ENCODE results near the gene UBE2J2. TPM values are rescaled to one million over a fixed set of nuclear protein-coding genes. Genes with fewer than 3 reads are reported as not detected.

UBE2J2 gene
- total RNA-seq, 1 experiment from 2014 or later: 83.4 TPM

DNA sequence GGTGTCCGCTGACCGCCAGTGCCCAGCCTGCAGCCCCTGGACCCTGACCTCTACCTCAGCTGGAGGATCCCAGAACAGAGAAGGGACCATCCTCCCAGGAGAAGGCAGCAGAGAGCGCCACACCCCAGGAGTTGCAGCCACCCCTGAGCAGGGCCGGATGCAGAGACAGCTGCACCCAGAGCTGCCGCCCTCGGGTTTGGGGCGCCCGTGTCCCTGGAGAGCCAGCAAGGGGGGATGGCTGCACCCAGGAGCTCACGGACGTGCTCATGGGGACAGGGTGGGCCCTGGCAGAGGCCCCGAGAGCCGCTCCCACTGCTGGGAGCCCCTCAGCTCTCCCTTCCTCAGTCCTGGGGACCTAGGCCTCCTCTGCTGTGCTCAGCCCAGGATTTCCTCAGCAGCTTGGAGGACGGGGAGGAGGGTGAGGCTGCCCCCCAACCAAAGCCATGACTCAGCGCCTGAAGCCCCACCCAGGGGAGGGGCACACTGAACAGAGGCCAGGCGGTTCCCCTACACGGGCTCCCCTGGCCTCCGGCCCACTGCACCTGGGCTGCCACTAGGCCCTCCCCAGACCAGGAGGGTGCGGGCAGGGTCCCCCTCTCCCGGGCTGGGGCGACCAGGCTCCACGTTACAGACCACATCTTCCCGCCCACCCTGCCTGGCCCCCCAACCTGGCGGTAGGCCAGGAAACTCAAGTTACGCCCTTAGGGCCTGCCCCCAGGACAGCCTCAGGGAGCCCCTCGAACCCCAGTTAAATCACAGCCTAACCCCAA is 31.8 kb upstream of the UBE2J2 start:
- Histone ChIP-seq H3K4me1 (ENCODE audit: insufficient read depth, low read length) (peaks cover 5% of the 10 kb centered on the region; the same call in 1 of the 2 replicates), H3K79me1 (ENCODE audit: insufficient read depth, low read depth, low read length, poor library complexity, severe bottlenecking) (no peaks in the 10 kb centered on the region), H2BK15ac (ENCODE audit: low read depth, low read length) (no peak overlapping the region), H3K14ac (ENCODE audit: insufficient read depth, low read length) (no peak overlapping the region), H3K79me2 (ENCODE audit: insufficient read depth, low read length) (no peaks in the 10 kb centered on the region), H3K18ac (ENCODE audit: insufficient read length, low read depth, low read length) (no peak overlapping the region), H3K27ac (ENCODE audit: insufficient read length, low read depth, low read length) (no peak overlapping the region), H3K4me2 (ENCODE audit: insufficient read depth, insufficient read length, low read length) (peak overlapping the region; percentile 16), H2BK20ac (ENCODE audit: low read depth, low read length, poor library complexity, severe bottlenecking) (no peak overlapping the region), H2BK5ac (ENCODE audit: insufficient read length, low read length) (no peak overlapping the region), H3K23me2 (ENCODE audit: insufficient read length, low read depth, low read length, poor library complexity, severe bottlenecking) (peaks cover 15% of the 10 kb centered on the region), H3K23ac (ENCODE audit: insufficient read length, low read depth, low read length) (no peak overlapping the region), H3K56ac (ENCODE audit: insufficient read length, low read depth, low read length) (no peak overlapping the region), H4K91ac (ENCODE audit: insufficient read length, low read depth, low read length) (no peak overlapping the region), H2AK5ac (ENCODE audit: insufficient read length, low read length) (no peak overlapping the region), H3T11ph (ENCODE audit: low read length) (no peak overlapping the region), H3K9me3 (ENCODE audit: control insufficient read depth, low read depth, low read length) (no peaks in the 10 kb centered on the region), H2BK12ac (ENCODE audit: insufficient read length, low read depth, low read length) (no peak overlapping the region), H3K9ac (ENCODE audit: extremely low read depth, insufficient read length, low read length) (no peak overlapping the region), H2BK120ac (ENCODE audit: low read depth, low read length, poor library complexity, severe bottlenecking) (no peak overlapping the region), H2AFZ (ENCODE audit: low read length) (no peak overlapping the region), H4K8ac (replicated peaks; ENCODE audit: insufficient read length, low read depth, low read length) (no peak overlapping the region), H3K4ac (ENCODE audit: low read depth, low read length) (no peak overlapping the region), H4K20me1 (ENCODE audit: control insufficient read depth, insufficient read depth, insufficient read length) (no peaks in the 10 kb centered on the region), H3K27me3 (ENCODE audit: insufficient read depth, low read length) (no peaks in the 10 kb centered on the region), H4K5ac (ENCODE audit: insufficient read length, low read depth, low read length) (no peak overlapping the region)
- TF ChIP-seq, protein P1, sequence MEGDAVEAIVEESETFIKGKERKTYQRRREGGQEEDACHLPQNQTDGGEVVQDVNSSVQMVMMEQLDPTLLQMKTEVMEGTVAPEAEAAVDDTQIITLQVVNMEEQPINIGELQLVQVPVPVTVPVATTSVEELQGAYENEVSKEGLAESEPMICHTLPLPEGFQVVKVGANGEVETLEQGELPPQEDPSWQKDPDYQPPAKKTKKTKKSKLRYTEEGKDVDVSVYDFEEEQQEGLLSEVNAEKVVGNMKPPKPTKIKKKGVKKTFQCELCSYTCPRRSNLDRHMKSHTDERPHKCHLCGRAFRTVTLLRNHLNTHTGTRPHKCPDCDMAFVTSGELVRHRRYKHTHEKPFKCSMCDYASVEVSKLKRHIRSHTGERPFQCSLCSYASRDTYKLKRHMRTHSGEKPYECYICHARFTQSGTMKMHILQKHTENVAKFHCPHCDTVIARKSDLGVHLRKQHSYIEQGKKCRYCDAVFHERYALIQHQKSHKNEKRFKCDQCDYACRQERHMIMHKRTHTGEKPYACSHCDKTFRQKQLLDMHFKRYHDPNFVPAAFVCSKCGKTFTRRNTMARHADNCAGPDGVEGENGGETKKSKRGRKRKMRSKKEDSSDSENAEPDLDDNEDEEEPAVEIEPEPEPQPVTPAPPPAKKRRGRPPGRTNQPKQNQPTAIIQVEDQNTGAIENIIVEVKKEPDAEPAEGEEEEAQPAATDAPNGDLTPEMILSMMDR (conservative IDR thresholded peaks at IDR 0.05): no peak
- peaks cover 0 to 2% (median 2%) of the 10 kb centered on the region in 3 experiments; a peak in 3 of 7 replicates for H3K36me3 Mint-ChIP-seq (ENCODE audit: insufficient read depth in 1 of 3, low read depth in 3 of 3)
- peak; percentile 56 for DNase-seq
- peak overlapping the region in 2 of 3 experiments; percentile 83 to 95; a peak in 3 of 7 replicates for H3K27ac Mint-ChIP-seq
- H3K4me3 Mint-ChIP-seq: peak overlapping the region; percentile 74 to 86; a peak in 4 of 5 replicates
- H3K4me1 Mint-ChIP-seq: peaks cover 18 to 31% of the 10 kb centered on the region in 2 experiments
- no CpG with 5 or more reads among the region's 25 CpGs for WGBS (ENCODE audit: extremely low coverage, insufficient read length, low lambda C conversion rate)
- no peaks in the 10 kb centered on the region; a peak in 1 of 5 replicates for H3K9me3 Mint-ChIP-seq
- H3K27me3 Mint-ChIP-seq (ENCODE audit: low read depth): peaks cover 3% of the 10 kb centered on the region; the same call in 1 of the 2 replicates

Measured in H9 (cell line).